GM20000 (cell line): Measurements from ENCODE around the gene FAM236A.
"Not testable (repeated sequence)": the region's sequence is repeated elsewhere in the genome, so short reads cannot be mapped to it uniquely, and the experiment has no call there.

Experiments used
- DNase-seq: peaks from one replicate; pipeline ENCODE4 v3.0.0; 2012; ENCODE audit warnings: low spot score

Gene FAM236A

GRCh38 chrX:72937906-72938305 lies at the start of gene FAM236A:
Gene FAM236A (plus strand): TSS chrX:72938206. CDS start chrX:72938263, 57 bp downstream.
- not testable (repeated sequence) for DNase-seq

GRCh38 chrX:72889740-72890139 lies 48.3 kb upstream of the FAM236A start:
- not testable (repeated sequence) for DNase-seq

- not testable (repeated sequence) for DNase-seq
These were observed 25.7 kb upstream of the FAM236A start, which contains the start of gene FAM236C for GRCh38 chrX:72912315-72912714. Gene FAM236C (plus strand): TSS chrX:72912615. CDS start chrX:72912715, 100 bp downstream.

- DNase-seq: not testable (repeated sequence)
These were observed 21.9 kb upstream of the FAM236A start for GRCh38 chrX:72916096-72916495.

GRCh38 chrX:72932283-72932682 lies 5.7 kb upstream of the FAM236A start:
- not testable (repeated sequence) for DNase-seq

- not testable (repeated sequence) for DNase-seq
These were observed 1.6 kb upstream of the FAM236A start for GRCh38 chrX:72936455-72936854.

- not testable (repeated sequence) for DNase-seq
These were observed 1.0 kb upstream of the FAM236A start for GRCh38 chrX:72936882-72937455.

- DNase-seq: not testable (repeated sequence)
These were observed 4.3 kb downstream of the FAM236A start for GRCh38 chrX:72942272-72942671.

- not testable (repeated sequence) for DNase-seq
These were observed 5.2 kb downstream of the FAM236A start for GRCh38 chrX:72943035-72943818.

- DNase-seq: not testable (repeated sequence)
These were observed 5.8 kb downstream of the FAM236A start, which contains the start of gene DMRTC1 for GRCh38 chrX:72943819-72944169. Gene DMRTC1 (minus strand): TSS chrX:72943837. CDS start chrX:72875694, 68,143 bp downstream.

GRCh38 chrX:72959971-72960370 lies 22.0 kb downstream of the FAM236A start:
- DNase-seq: not testable (repeated sequence)

- not testable (repeated sequence) for DNase-seq
These were observed 33.9 kb downstream of the FAM236A start for GRCh38 chrX:72971859-72972258.

- DNase-seq: not testable (repeated sequence)
These were observed 36.9 kb downstream of the FAM236A start for GRCh38 chrX:72974885-72975284.

- not testable (repeated sequence) for DNase-seq
These were observed 43.0 kb downstream of the FAM236A start for GRCh38 chrX:72980894-72981469.
